Activated T-helper 1 cell treated with anti-CD3 and anti-CD28 coated beads, Interleukin-12 subunit alpha, Interleukin-12 subunit beta, Interleukin-2, Interleukin-4 antibody, amounts not matched to agents 30 ng/mL and 10 ng/mL and 1 ng/mL, durations not matched to agents 14 hours and 24 hours and 36 hours (primary cell): ENCODE results near the gene SPAG7. TPM values are rescaled to one million over a fixed set of nuclear protein-coding genes. Genes with fewer than 3 reads are reported as not detected.

ENCODE experiments used
- DNase-seq: peaks from one replicate; pipeline ENCODE4 v3.0.0; 2021; ENCODE audit warnings: low spot score
- H3K27ac Mint-ChIP-seq: one replicate; pipeline ENCODE4 v1.8.0; 2021; ENCODE audit warnings: mild to moderate bottlenecking, mixed read lengths
- H3K27me3 Mint-ChIP-seq: one replicate; pipeline ENCODE4 v1.8.0; 2022; ENCODE audit warnings: mild to moderate bottlenecking, moderate library complexity, mixed read lengths; ENCODE audit not compliant: insufficient read depth
- H3K36me3 Mint-ChIP-seq: one replicate; pipeline ENCODE4 v1.8.0; 2021; ENCODE audit warnings: low read depth, mixed read lengths
- H3K4me1 Mint-ChIP-seq: one replicate; pipeline ENCODE4 v1.8.0; 2021; ENCODE audit warnings: low read depth, mixed read lengths
- H3K4me3 Mint-ChIP-seq: one replicate; pipeline ENCODE4 v1.8.0; 2021; ENCODE audit warnings: mild to moderate bottlenecking, moderate library complexity, mixed read lengths
- H3K9me3 Mint-ChIP-seq: one replicate; pipeline ENCODE4 v1.8.0; 2021; ENCODE audit warnings: mixed read lengths
- intact Hi-C: fragments of 100-400 bp; cut with micrococcal nuclease; formaldehyde crosslinking; loops from one replicate; pipeline ENCODE4 v1.15.1; 2024
- total RNA-seq: library from RNA; stranded (reverse); gene quantifications from 2 replicates; pipeline ENCODE4 v1.2.3, GENCODE V29; 2022

Gene SPAG7
- total RNA-seq, 1 donor from 2014 or later: 66.5 TPM

GRCh38 chr17:4945944-4946280 lies 21.7 kb downstream of the SPAG7 start:
- peaks cover 70% of the 10 kb centered on the region for H3K4me1 Mint-ChIP-seq
- peak overlapping the region; percentile 94 for H3K27ac Mint-ChIP-seq
- H3K4me3 Mint-ChIP-seq: peak overlapping the region; percentile 100
- no peaks in the 10 kb centered on the region for H3K9me3 Mint-ChIP-seq
- peaks cover 56% of the 10 kb centered on the region for H3K36me3 Mint-ChIP-seq
- DNase-seq: no peak
- intact Hi-C loops: loop anchor here (5.0 kb wide), 2 partner anchors 114 to 471 kb away; partner anchors contain the start of genes MINK1 and NUP88
- peaks cover 2% of the 10 kb centered on the region for H3K27me3 Mint-ChIP-seq

GRCh38 chr17:4945176-4945943 lies 22.3 kb downstream of the SPAG7 start:
- intact Hi-C loops: loop anchor here (5.0 kb wide), 2 partner anchors 113 to 472 kb away; partner anchors contain the start of genes MINK1 and NUP88
- Mint-ChIP-seq H3K36me3 (peaks cover 58% of the 10 kb centered on the region), H3K27me3 (peaks cover 2% of the 10 kb centered on the region), H3K4me1 (peaks cover 66% of the 10 kb centered on the region), H3K27ac (peak overlapping the region; percentile 94), H3K9me3 (no peaks in the 10 kb centered on the region), H3K4me3 (peak overlapping the region; percentile 100)
- peak; percentile 79 for DNase-seq

DNA sequence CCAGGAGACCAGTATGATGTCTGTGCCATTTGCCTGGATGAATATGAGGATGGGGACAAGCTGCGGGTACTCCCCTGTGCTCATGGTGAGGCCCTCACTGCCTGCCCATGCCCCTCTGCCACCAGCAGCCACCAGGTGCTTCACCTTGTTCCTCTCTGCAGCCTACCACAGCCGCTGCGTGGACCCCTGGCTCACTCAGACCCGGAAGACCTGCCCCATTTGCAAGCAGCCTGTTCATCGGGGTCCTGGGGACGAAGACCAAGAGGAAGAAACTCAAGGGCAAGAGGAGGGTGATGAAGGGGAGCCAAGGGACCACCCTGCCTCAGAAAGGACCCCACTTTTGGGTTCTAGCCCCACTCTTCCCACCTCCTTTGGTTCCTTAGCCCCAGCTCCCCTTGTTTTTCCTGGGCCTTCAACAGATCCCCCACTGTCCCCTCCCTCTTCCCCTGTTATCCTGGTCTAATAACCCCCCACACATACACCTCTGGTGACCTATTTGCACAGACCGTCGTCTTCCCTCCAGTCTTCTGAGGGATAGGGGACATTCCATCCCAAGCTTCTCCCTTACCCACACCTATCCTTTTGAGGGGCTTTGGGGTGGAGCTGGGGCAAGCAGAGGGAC lies 23.0 kb downstream of the SPAG7 start:
- H3K27ac Mint-ChIP-seq: peak overlapping the region; percentile 94
- H3K27me3 Mint-ChIP-seq: peaks cover 2% of the 10 kb centered on the region
- H3K4me3 Mint-ChIP-seq: peak overlapping the region; percentile 100
- peaks cover 63% of the 10 kb centered on the region for H3K4me1 Mint-ChIP-seq
- DNase-seq: no peak
- intact Hi-C loops: loop anchor here (5.0 kb wide), 3 partner anchors 112 to 577 kb away; partner anchors contain the start of genes MINK1, NUP88 and UBE2G1
- H3K9me3 Mint-ChIP-seq: no peaks in the 10 kb centered on the region
- H3K36me3 Mint-ChIP-seq: peaks cover 61% of the 10 kb centered on the region

- Mint-ChIP-seq H3K9me3 (no peaks in the 10 kb centered on the region), H3K4me1 (peaks cover 64% of the 10 kb centered on the region), H3K4me3 (peak overlapping the region; percentile 100), H3K27ac (peak overlapping the region; percentile 94), H3K27me3 (peaks cover 2% of the 10 kb centered on the region), H3K36me3 (peaks cover 62% of the 10 kb centered on the region)
- DNase-seq: peak; percentile 66
- intact Hi-C loops: loop anchor here (5.0 kb wide), 1 partner anchor 577 kb away; the partner anchor contains the start of gene UBE2G1
Observed at GRCh38 chr17:4944163-4944553, 23.5 kb downstream of the SPAG7 start.

DNA sequence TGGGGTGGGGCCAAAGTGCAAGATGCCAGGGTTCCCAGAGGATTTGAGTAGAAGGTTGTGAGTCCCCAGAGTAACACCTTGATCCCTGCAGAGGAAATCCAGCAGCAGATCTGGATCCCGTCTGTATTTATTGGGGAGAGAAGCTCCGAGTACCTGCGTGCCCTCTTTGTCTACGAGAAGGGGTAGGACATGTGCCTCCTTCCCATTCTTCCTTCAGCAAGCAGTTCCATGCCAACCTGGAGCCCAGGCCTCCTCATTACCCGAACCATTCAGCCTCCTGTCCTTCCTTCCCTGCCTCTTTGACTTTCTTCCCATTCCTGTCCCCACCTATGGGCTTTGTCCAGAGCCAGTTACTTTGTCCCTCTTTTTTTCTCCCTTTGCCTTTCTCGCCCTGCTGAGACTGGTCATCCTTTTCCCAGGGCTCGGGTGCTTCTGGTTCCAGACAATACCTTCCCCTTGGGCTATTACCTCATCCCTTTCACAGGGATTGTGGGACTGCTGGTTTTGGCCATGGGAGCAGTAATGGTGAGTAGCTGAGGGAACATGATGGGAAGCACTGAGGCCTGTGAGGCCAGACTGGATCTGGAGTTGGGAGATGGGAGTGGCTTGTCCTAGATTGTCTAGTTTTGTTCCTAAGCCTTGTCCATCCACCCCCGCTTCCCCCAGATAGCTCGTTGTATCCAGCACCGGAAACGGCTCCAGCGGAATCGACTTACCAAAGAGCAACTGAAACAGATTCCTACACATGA lies 24.7 kb downstream of the SPAG7 start:
- peaks cover 70% of the 10 kb centered on the region for H3K4me1 Mint-ChIP-seq
- intact Hi-C loops: loop anchor here (5.0 kb wide), 1 partner anchor 576 kb away; the partner anchor contains the start of gene UBE2G1
- peaks cover 69% of the 10 kb centered on the region for H3K36me3 Mint-ChIP-seq
- DNase-seq: no peak
- H3K27ac Mint-ChIP-seq: peak overlapping the region; percentile 53
- peak overlapping the region; percentile 100 for H3K4me3 Mint-ChIP-seq
- peaks cover 2% of the 10 kb centered on the region for H3K27me3 Mint-ChIP-seq
- no peaks in the 10 kb centered on the region for H3K9me3 Mint-ChIP-seq

- H3K4me3 Mint-ChIP-seq: peak overlapping the region; percentile 100
- no peak for DNase-seq
- H3K9me3 Mint-ChIP-seq: no peaks in the 10 kb centered on the region
- H3K4me1 Mint-ChIP-seq: peaks cover 63% of the 10 kb centered on the region
- no peaks in the 10 kb centered on the region for H3K27me3 Mint-ChIP-seq
- intact Hi-C loops: loop anchor here (2.0 to 5.0 kb wide), 3 partner anchors 56 to 574 kb away; partner anchors contain the start of genes INCA1, KIF1C, MED11 and UBE2G1
- H3K36me3 Mint-ChIP-seq: peaks cover 63% of the 10 kb centered on the region
- peak overlapping the region; percentile 94 for H3K27ac Mint-ChIP-seq
Observed at GRCh38 chr17:4941319-4941610, 26.4 kb downstream of the SPAG7 start.

DNA sequence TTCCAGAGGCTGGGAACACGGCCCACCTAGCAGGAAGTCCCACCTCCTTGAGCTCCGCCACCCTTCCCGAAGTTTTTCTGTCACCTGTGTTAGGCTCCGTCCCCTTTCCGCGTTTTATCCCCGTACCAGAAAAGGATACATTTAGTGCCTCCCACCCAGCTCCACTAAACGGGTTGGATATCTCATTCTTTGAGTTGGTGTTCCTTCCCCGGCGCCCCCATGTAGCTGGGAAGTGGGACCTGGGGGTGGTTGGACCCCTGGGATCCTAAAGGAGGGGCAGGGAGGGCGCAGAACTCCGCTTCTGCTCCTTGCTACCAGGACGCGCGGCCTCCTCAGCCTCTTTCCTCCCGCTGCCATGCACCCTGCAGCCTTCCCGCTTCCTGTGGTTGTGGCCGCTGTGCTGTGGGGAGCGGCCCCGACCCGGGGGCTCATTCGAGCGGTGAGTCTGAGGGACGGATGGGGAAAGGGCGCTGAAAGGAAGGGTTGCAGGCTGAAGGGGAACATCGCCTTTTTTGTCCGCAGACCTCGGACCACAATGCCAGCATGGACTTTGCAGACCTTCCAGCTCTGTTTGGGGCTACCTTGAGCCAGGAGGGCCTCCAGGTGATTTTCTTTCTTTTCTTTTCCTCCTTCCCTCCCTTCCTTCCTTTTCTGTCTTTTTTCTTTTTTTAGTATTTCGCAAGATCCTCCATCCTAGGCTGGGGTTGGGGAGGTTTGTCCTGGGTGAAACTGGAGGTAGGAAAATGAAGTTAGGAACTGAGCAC lies 26.9 kb downstream of the SPAG7 start:
- H3K9me3 Mint-ChIP-seq: no peaks in the 10 kb centered on the region
- peaks cover 62% of the 10 kb centered on the region for H3K36me3 Mint-ChIP-seq
- peak overlapping the region; percentile 94 for H3K27ac Mint-ChIP-seq
- no peaks in the 10 kb centered on the region for H3K27me3 Mint-ChIP-seq
- H3K4me1 Mint-ChIP-seq: peaks cover 63% of the 10 kb centered on the region
- H3K4me3 Mint-ChIP-seq: peak overlapping the region; percentile 100
- DNase-seq: peak; percentile 56
- intact Hi-C loops: loop anchor here (1.0 to 5.0 kb wide), 9 partner anchors 8 to 573 kb away; partner anchors contain the start of genes C17orf107, INCA1, KIF1C and MED11

- Mint-ChIP-seq H3K4me1 (peaks cover 56% of the 10 kb centered on the region), H3K27me3 (no peaks in the 10 kb centered on the region), H3K27ac (peak within 1 kb of the TSS; percentile 94), H3K36me3 (peaks cover 54% of the 10 kb centered on the region), H3K4me3 (peak within 1 kb of the TSS; percentile 100), H3K9me3 (no peaks in the 10 kb centered on the region)
- intact Hi-C loops: loop anchor here (1.0 to 5.0 kb wide), 9 partner anchors 8 to 573 kb away; partner anchors contain the start of genes C17orf107, INCA1, KIF1C and MED11
- DNase-seq: peak; percentile 98
Observed at GRCh38 chr17:4939796-4940554, 27.6 kb downstream of the SPAG7 start, which contains the start of the genes RNF167 and SLC25A11. RNF167 (plus strand) TSS chr17:4940268; CDS start chr17:4940910, 642 bp downstream. SLC25A11 (minus strand) TSS chr17:4940046; CDS start chr17:4939910, 136 bp downstream.

- Mint-ChIP-seq H3K27me3 (no peaks in the 10 kb centered on the region), H3K4me3 (peak overlapping the region; percentile 100), H3K27ac (peak overlapping the region; percentile 87), H3K36me3 (peaks cover 50% of the 10 kb centered on the region), H3K4me1 (peaks cover 54% of the 10 kb centered on the region), H3K9me3 (no peaks in the 10 kb centered on the region)
- intact Hi-C loops: no loop called here
- no peak for DNase-seq
Observed at GRCh38 chr17:4939546-4939795, 28.1 kb downstream of the SPAG7 start.

GRCh38 chr17:4938688-4939545 lies 28.7 kb downstream of the SPAG7 start:
- Mint-ChIP-seq H3K27ac (peak overlapping the region; percentile 87), H3K9me3 (no peaks in the 10 kb centered on the region), H3K4me1 (peaks cover 54% of the 10 kb centered on the region), H3K4me3 (peak overlapping the region; percentile 100), H3K27me3 (no peaks in the 10 kb centered on the region), H3K36me3 (peaks cover 50% of the 10 kb centered on the region)
- intact Hi-C loops: no loop called here
- DNase-seq: no peak

DNA sequence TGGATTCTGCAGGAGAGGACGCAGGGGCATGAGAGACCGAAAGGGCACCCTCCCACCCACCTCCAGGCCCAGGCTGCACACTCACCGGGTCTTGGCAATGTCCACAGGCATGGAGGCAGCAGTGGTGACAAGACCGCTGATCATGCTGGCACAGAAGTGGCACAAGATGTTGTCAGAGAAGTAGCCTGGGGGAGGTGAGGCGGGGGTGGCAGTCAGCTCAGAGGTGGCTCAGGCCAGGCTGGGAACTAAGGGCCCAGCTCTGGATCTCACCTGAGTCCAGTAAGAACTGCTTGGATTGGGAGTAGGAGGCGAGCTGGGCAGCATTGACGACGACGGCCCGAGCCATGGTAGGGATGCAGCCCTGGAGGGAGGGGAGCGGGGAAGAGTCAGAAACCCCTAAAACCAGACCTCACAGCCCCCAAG lies 29.5 kb downstream of the SPAG7 start:
- H3K27ac Mint-ChIP-seq: no peak overlapping the region
- peak overlapping the region; percentile 100 for H3K4me3 Mint-ChIP-seq
- H3K36me3 Mint-ChIP-seq: peaks cover 51% of the 10 kb centered on the region
- no peak for DNase-seq
- peaks cover 51% of the 10 kb centered on the region for H3K4me1 Mint-ChIP-seq
- intact Hi-C loops: no loop called here
- H3K9me3 Mint-ChIP-seq: no peaks in the 10 kb centered on the region
- no peaks in the 10 kb centered on the region for H3K27me3 Mint-ChIP-seq
